Measurements from ENCODE around the gene OR6T1. TPM values are rescaled to one million over a fixed set of nuclear protein-coding genes. Genes with fewer than 3 reads are reported as not detected.

The OR6T1 gene
- total RNA-seq, 6 donors from 2014 or later = not detected

- Histone ChIP-seq H3K27ac (no peak overlapping the region), H3K27me3 (no peaks in the 10 kb centered on the region), H3K9me3 (no peaks in the 10 kb centered on the region), H3K4me1 (no peaks in the 10 kb centered on the region), H3K4me3 (no peak overlapping the region), H3K36me3 (no peaks in the 10 kb centered on the region)
- ATAC-seq (ENCODE audit: low FRiP score in 2 of 2) = no peak
- WGBS, 2 donors = 67 to 71% methylated on average over 3 of the region's 3 CpGs
- TF ChIP-seq EP300 (IDR thresholded peaks at IDR 0.05) (no peak), POLR2AphosphoS5 (IDR thresholded peaks at IDR 0.05) (no peak), CTCF (IDR thresholded peaks at IDR 0.05) (no peak), POLR2A (IDR thresholded peaks at IDR 0.05) (no peak)
- DNase-seq = no peak
Measured at GRCh38 chr11:123899792-123900191, 43.8 kb downstream of the OR6T1 start.

Other genes with a start within 250 kb of the OR6T1 start
- 10 to 100 TPM in 2 of 6 donors, 1 to 10 TPM in 3, under 1 TPM in 1; 1.00 to 11.4 (median 8.8) TPM for gene ZNF202, start 202.2 kb downstream of the OR6T1 start, total RNA-seq
- gene OR6X1, start 189.3 kb downstream of the OR6T1 start, total RNA-seq = not detected
- gene OR6M1, start 137.5 kb downstream of the OR6T1 start, total RNA-seq = not detected
- not detected for gene TMEM225, start 58.2 kb downstream of the OR6T1 start, total RNA-seq
- gene OR8D4, start 41.7 kb downstream of the OR6T1 start, total RNA-seq = not detected
- not detected for gene OR4D5, start 4.2 kb downstream of the OR6T1 start, total RNA-seq
- gene OR10S1, start 33.9 kb upstream of the OR6T1 start, total RNA-seq = not detected
- not detected for gene OR10G6, start 51.3 kb upstream of the OR6T1 start, total RNA-seq
- gene OR10G4, start 69.2 kb upstream of the OR6T1 start, total RNA-seq = not detected
- gene OR10G9, start 79.2 kb upstream of the OR6T1 start, total RNA-seq = not detected
- not detected for gene OR10G8, start 83.0 kb upstream of the OR6T1 start, total RNA-seq
- not detected for gene OR10G7, start 97.5 kb upstream of the OR6T1 start, total RNA-seq
- 10 to 100 TPM; 16.4 to 39.0 (median 32.9) TPM for gene VWA5A, start 171.6 kb upstream of the OR6T1 start, total RNA-seq
- not detected for gene OR10D3, start 239.5 kb upstream of the OR6T1 start, total RNA-seq